PC-9 (cell line): ENCODE results near the gene TRIM40. TPM values are rescaled to one million over a fixed set of nuclear protein-coding genes. Genes with fewer than 3 reads are reported as not detected.

Experiments used
- BruUV-seq: library from RNA; stranded (reverse); fragments of 400-500 nt; replicated peaks from 2 replicates; lab custom pipeline; 2021; lab: Mats Ljungman, UMichigan
- CTCF ChIA-PET: fragments of 300-600 bp; sonication (Branson Sonifier 250); formaldehyde crosslinking; loops from one replicate; lab custom pipeline; 2022; ENCODE audit warnings: antibody characterized with exemption; lab: Charles Lee
- POLR2A ChIA-PET: fragments of 300-600 bp; sonication (Branson Sonifier 250); formaldehyde crosslinking; loops from one replicate; lab custom pipeline; 2022; ENCODE audit warnings: antibody characterized with exemption; ENCODE audit not compliant: unreplicated experiment; lab: Charles Lee
- DNase-seq, 2 experiments: peaks; one replicate each; pipeline versions ENCODE4 v3.0.0 to v3.0.0-alpha.2; 2015 to 2022; ENCODE audit warnings: mixed read lengths in 1 of 2
- H2AFZ ChIP-seq: fragments of 200-600 bp; sonication (generic); 2 replicates; pipeline ENCODE4 v1.8.1; 2017; ENCODE audit warnings: antibody characterized with exemption
- H3F3A ChIP-seq: fragments of 200-600 bp; sonication (generic); 2 replicates; pipeline ENCODE4 v1.8.1; 2017; ENCODE audit warnings: antibody characterized with exemption, mild to moderate bottlenecking, low read depth; ENCODE audit not compliant: insufficient read depth
- H3K27ac ChIP-seq: fragments of 200-600 bp; sonication (generic); 2 replicates; pipeline ENCODE4 v1.6.1; 2016; ENCODE audit warnings: mixed run types
- H3K27me3 ChIP-seq: fragments of 200-600 bp; sonication (generic); 2 replicates; pipeline ENCODE4 v1.6.1; 2016; ENCODE audit warnings: low read depth, mixed run types; ENCODE audit not compliant: insufficient read depth
- H3K36me3 ChIP-seq: fragments of 200-600 bp; sonication (generic); 2 replicates; pipeline ENCODE4 v1.6.1; 2016; ENCODE audit warnings: low read depth, mixed run types
- H3K4me1 ChIP-seq: fragments of 200-600 bp; sonication (generic); replicated peaks from 2 replicates; pipeline ENCODE4 v1.6.1; 2016; ENCODE audit warnings: mixed run types; ENCODE audit not compliant: insufficient read depth
- H3K4me2 ChIP-seq: fragments of 200-600 bp; sonication (generic); 2 replicates; pipeline ENCODE4 v1.6.1; 2017; ENCODE audit warnings: mixed run types
- H3K4me3 ChIP-seq: fragments of 200-600 bp; sonication (generic); 2 replicates; pipeline ENCODE4 v1.6.1; 2016; ENCODE audit warnings: mixed run types
- H3K79me2 ChIP-seq: fragments of 200-600 bp; sonication (generic); 2 replicates; pipeline ENCODE4 v1.6.1; 2017; ENCODE audit warnings: low read depth, mixed run types
- H3K9me2 ChIP-seq: fragments of 200-600 bp; sonication (generic); 2 replicates; pipeline ENCODE4 v1.8.1; 2017; ENCODE audit warnings: mild to moderate bottlenecking; ENCODE audit not compliant: insufficient read depth
- H3K9me3 ChIP-seq: fragments of 200-600 bp; sonication (generic); 2 replicates; pipeline ENCODE4 v1.8.1; 2016; ENCODE audit warnings: low read depth; ENCODE audit not compliant: insufficient read depth
- H4K20me1 ChIP-seq: fragments of 200-600 bp; sonication (generic); 2 replicates; pipeline ENCODE4 v1.8.1; 2017; ENCODE audit not compliant: insufficient read depth
- EZH2 ChIP-seq: fragments of 200-600 bp; sonication (generic); IDR thresholded peaks from 2 replicates; pipeline ENCODE4 v1.8.0; 2017; ENCODE audit warnings: antibody characterized with exemption, low read depth
- intact Hi-C: fragments of 100-400 bp; cut with micrococcal nuclease; formaldehyde crosslinking; loops from one replicate; pipeline ENCODE4 v1.10.0; 2022; ENCODE audit not compliant: unreplicated experiment
- total RNA-seq: library from RNA; stranded (reverse); gene quantifications from 2 replicates; pipeline ENCODE4 v1.2.3, GENCODE V29; 2021
- TF ChIP-seq, protein P1 (sequence below): fragments of 200-600 bp; sonication (generic); conservative IDR thresholded peaks from 2 replicates; pipeline ENCODE4 v1.6.1; 2017; ENCODE audit warnings: mixed run types, antibody characterized with exemption, mild to moderate bottlenecking, moderate library complexity

Gene TRIM40
- total RNA-seq, 1 experiment from 2014 or later: not detected

DNA sequence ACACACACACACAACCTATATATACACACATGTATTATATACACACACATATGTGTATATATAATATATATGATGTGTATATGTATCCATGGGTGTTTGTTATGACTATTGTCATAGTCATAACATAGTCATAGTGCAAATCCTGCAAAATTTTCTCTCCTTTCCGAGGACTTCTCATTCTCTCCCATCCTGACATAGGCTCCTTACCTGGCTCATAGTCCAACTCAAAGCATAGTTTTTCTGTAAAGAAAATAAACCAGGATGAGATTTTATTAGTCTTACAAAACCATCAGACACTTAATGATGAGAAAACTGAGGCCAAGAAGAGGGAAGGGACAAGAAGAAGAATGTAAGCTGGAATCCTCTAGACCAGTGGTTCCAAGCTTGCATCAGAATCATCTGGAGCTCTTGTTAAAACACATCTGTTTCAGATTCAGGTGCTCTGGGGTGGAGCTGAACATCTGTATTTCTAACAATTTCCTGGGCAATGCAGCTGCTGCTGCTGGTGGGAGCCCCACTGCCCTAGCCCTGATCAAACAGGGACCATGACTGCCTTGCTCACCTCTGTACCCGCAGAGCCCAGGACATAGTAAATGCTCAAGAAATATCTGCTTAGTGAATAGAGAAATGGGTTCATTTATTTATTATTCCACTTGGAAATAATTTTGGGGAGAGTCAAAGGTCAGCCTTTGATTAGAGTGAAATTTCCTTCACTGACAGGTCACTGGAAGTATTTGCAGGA, 19.8 kb downstream of the TRIM40 start:
- DNase-seq: no peak
- no peak for TF ChIP-seq EZH2
- TF ChIP-seq, protein P1, sequence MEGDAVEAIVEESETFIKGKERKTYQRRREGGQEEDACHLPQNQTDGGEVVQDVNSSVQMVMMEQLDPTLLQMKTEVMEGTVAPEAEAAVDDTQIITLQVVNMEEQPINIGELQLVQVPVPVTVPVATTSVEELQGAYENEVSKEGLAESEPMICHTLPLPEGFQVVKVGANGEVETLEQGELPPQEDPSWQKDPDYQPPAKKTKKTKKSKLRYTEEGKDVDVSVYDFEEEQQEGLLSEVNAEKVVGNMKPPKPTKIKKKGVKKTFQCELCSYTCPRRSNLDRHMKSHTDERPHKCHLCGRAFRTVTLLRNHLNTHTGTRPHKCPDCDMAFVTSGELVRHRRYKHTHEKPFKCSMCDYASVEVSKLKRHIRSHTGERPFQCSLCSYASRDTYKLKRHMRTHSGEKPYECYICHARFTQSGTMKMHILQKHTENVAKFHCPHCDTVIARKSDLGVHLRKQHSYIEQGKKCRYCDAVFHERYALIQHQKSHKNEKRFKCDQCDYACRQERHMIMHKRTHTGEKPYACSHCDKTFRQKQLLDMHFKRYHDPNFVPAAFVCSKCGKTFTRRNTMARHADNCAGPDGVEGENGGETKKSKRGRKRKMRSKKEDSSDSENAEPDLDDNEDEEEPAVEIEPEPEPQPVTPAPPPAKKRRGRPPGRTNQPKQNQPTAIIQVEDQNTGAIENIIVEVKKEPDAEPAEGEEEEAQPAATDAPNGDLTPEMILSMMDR: no peak
- H3K79me2 ChIP-seq: no peaks in the 10 kb centered on the region
- no peak overlapping the region for H3K27ac ChIP-seq
- POLR2A ChIA-PET: no interaction called here
- H2AFZ ChIP-seq: no peak overlapping the region
- no TSS peak for BruUV-seq
- CTCF ChIA-PET: no interaction called here
- H3F3A ChIP-seq: no peaks in the 10 kb centered on the region
- H3K4me3 ChIP-seq: no peak overlapping the region
- H3K9me3 ChIP-seq: no peaks in the 10 kb centered on the region
- intact Hi-C loops: no loop called here
- peaks cover 16% of the 10 kb centered on the region; the same call in 1 of the 2 replicates for H3K4me1 ChIP-seq
- no peaks in the 10 kb centered on the region for H3K9me2 ChIP-seq
- H3K27me3 ChIP-seq: no peaks in the 10 kb centered on the region
- no peaks in the 10 kb centered on the region for H4K20me1 ChIP-seq
- no peaks in the 10 kb centered on the region for H3K36me3 ChIP-seq
- no peak overlapping the region for H3K4me2 ChIP-seq

DNA sequence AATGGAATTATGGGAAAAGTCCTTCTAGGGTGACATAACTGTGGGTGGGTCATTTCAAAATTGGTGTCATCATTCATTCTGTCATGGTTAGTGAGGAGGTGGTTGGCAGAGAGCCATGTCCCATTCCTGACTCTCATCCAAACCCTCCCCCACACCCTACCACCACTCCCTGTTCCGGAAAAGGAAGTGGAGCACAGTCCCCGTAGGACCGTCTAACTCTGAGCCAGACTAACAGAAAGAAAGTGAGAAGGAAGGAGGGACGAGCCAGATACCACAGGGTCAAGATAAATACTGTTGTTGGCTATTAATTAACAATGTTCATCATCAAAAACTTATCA, 20.3 kb downstream of the TRIM40 start:
- Histone ChIP-seq H3K9me3 (no peaks in the 10 kb centered on the region), H3K27ac (no peak overlapping the region), H4K20me1 (no peaks in the 10 kb centered on the region), H3F3A (no peaks in the 10 kb centered on the region), H3K4me3 (no peak overlapping the region), H3K79me2 (no peaks in the 10 kb centered on the region), H3K27me3 (no peaks in the 10 kb centered on the region), H3K36me3 (no peaks in the 10 kb centered on the region), H2AFZ (no peak overlapping the region), H3K4me1 (peaks cover 16% of the 10 kb centered on the region; the same call in 1 of the 2 replicates), H3K9me2 (no peaks in the 10 kb centered on the region), H3K4me2 (no peak overlapping the region)
- BruUV-seq: no TSS peak
- intact Hi-C loops: no loop called here
- no peak for TF ChIP-seq EZH2
- TF ChIP-seq, protein P1: no peak
- ChIA-PET POLR2A (no interaction called here), CTCF (no interaction called here)
- DNase-seq: peak in 1 of 2 experiments; percentile 5

DNA sequence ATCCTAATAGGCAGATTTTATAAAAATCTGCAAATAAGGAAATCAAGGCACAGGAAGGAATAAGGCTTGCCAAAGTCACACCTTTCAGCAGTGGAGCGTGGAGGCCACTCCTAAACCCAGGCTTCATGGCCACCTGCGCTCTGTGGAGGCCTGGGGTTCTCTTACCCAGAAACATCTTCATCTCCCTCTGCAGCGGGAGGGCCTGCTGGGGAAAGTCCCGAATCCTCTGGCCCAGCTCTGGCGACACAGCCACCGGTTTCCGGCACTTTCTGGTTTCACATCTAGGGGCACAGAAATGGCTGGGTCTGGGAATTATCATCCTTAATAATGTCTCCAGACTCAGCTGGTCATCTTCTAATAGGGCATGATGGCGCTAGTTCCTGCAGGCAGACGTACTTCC, 20.8 kb downstream of the TRIM40 start:
- TF ChIP-seq, protein P1: no peak
- no peak for TF ChIP-seq EZH2
- intact Hi-C loops: no loop called here
- Histone ChIP-seq H3F3A (no peaks in the 10 kb centered on the region), H3K36me3 (no peaks in the 10 kb centered on the region), H3K27me3 (no peaks in the 10 kb centered on the region), H3K9me2 (no peaks in the 10 kb centered on the region), H3K79me2 (no peaks in the 10 kb centered on the region), H3K4me1 (peaks cover 16% of the 10 kb centered on the region; the same call in 1 of the 2 replicates), H3K4me2 (no peak overlapping the region), H3K27ac (no peak overlapping the region), H3K4me3 (no peak overlapping the region), H3K9me3 (no peaks in the 10 kb centered on the region), H4K20me1 (no peaks in the 10 kb centered on the region), H2AFZ (no peak overlapping the region)
- CTCF ChIA-PET: no interaction called here
- no peak for DNase-seq
- POLR2A ChIA-PET: no interaction called here
- BruUV-seq: no TSS peak
